HFF-Myc (cell line): Measurements from ENCODE around the gene PRKCE.

Experiments used
- DNase-seq: peaks from one replicate; pipeline ENCODE4 v3.0.0-alpha.2; 2011; ENCODE audit warnings: low read depth; ENCODE audit errors: extremely low read depth
- H3K4me3 ChIP-seq: replicated peaks from 2 replicates; pipeline ENCODE4 v1.5.1; 2011; ENCODE audit warnings: low read depth, mild to moderate bottlenecking, control low read depth, low read length
- CTCF ChIP-seq: IDR thresholded peaks from 2 replicates; pipeline ENCODE4 v1.5.1; 2012; ENCODE audit warnings: mild to moderate bottlenecking, low read depth, low read length, control low read depth; ENCODE audit errors: missing control alignments

Gene PRKCE

GRCh38 chr2:46032161-46032813 lies 380.8 kb downstream of the PRKCE start:
- H3K4me3 ChIP-seq: no peak overlapping the region
- no peak for TF ChIP-seq CTCF
- DNase-seq: no peak

- no peak for DNase-seq
Measured at GRCh38 chr2:46032996-46033395, 381.5 kb downstream of the PRKCE start.

GRCh38 chr2:46034535-46034934 lies 383.1 kb downstream of the PRKCE start:
- no peak for TF ChIP-seq CTCF
- DNase-seq: no peak
- H3K4me3 ChIP-seq: no peak overlapping the region

More at GRCh38 chr2:46032996-46033395, 381.5 kb downstream of the PRKCE start:
- H3K4me3 ChIP-seq: no peak overlapping the region
- TF ChIP-seq CTCF: no peak

- peak; percentile 88 for DNase-seq
- TF ChIP-seq CTCF: no peak
- no peak overlapping the region for H3K4me3 ChIP-seq
Measured at GRCh38 chr2:46036929-46037328, 385.5 kb downstream of the PRKCE start.

GRCh38 chr2:46039543-46040303 lies 388.2 kb downstream of the PRKCE start:
- DNase-seq: no peak
- no peak overlapping the region for H3K4me3 ChIP-seq
- TF ChIP-seq CTCF: no peak

GRCh38 chr2:46040563-46041155 lies 389.2 kb downstream of the PRKCE start:
- DNase-seq: no peak
- TF ChIP-seq CTCF: no peak
- H3K4me3 ChIP-seq: no peak overlapping the region
